Motor neuron (in vitro differentiated cells): Measurements from ENCODE around the gene MRPL2. TPM values are rescaled to one million over a fixed set of nuclear protein-coding genes. Genes with fewer than 3 reads are reported as not detected.

Source experiments
- ATAC-seq, 8 experiments: fragments of 200-7000 bp; cut with Tn5 transposase; replicated peaks in 6 of 8; 2 replicates each; pipeline ENCODE4 v1.8.0; 2021; ENCODE audit warnings: mild to moderate bottlenecking in 8 of 8, moderate library complexity in 8 of 8
- H3K27ac ChIP-seq, 2 donors: fragments of 250-450 bp; sonication (Bioruptor Pico); 2 replicates each; pipeline ENCODE4 v1.9.0; 2021; ENCODE audit warnings: antibody characterized with exemption in 2 of 2, mild to moderate bottlenecking in 2 of 2, moderate library complexity in 1 of 2
- H3K4me1 ChIP-seq, 2 donors: fragments of 250-450 bp; sonication (Bioruptor Pico); replicated peaks in 1 of 2; 2 replicates each; pipeline ENCODE4 v1.6.1; 2021; ENCODE audit warnings: antibody characterized with exemption in 2 of 2, mild to moderate bottlenecking in 2 of 2, moderate library complexity in 1 of 2
- H3K4me3 ChIP-seq, 5 donors: fragments of 250-450 bp; sonication (Bioruptor Pico); 2 replicates each; pipeline ENCODE4 v1.9.0; 2021; ENCODE audit warnings: antibody characterized with exemption in 5 of 5, mild to moderate bottlenecking in 5 of 5, moderate library complexity in 4 of 5
- WGBS, 10 experiments: fragments of 450-650 bp; shearing (Covaris generic); methylation state at CpG; one replicate each; pipeline ENCODE4 v1.0.0; 2022; 5-methylcytosine and 5-hydroxymethylcytosine counted together
- in situ Hi-C, 9 experiments: fragments of 400-800 bp; cut with MboI; loops; one replicate each; pipeline ENCODE4 v1.15.0; 2021; ENCODE audit warnings: low sequenced_read_pairs in 9 of 9, low pct_unique_long_range_greater_than_20kb in 2 of 9; ENCODE audit not compliant: unreplicated experiment in 9 of 9
- total RNA-seq, 8 experiments: library from RNA; unstranded; fragments of 300-600 nt; gene quantifications; 2 replicates each; pipeline versions ENCODE4 v1.2.3 to v1.2.4, GENCODE V29; 2022

The MRPL2 gene
- total RNA-seq, 8 experiments from 2014 or later = 25.0 to 81.6 (median 42.7) TPM

DNA sequence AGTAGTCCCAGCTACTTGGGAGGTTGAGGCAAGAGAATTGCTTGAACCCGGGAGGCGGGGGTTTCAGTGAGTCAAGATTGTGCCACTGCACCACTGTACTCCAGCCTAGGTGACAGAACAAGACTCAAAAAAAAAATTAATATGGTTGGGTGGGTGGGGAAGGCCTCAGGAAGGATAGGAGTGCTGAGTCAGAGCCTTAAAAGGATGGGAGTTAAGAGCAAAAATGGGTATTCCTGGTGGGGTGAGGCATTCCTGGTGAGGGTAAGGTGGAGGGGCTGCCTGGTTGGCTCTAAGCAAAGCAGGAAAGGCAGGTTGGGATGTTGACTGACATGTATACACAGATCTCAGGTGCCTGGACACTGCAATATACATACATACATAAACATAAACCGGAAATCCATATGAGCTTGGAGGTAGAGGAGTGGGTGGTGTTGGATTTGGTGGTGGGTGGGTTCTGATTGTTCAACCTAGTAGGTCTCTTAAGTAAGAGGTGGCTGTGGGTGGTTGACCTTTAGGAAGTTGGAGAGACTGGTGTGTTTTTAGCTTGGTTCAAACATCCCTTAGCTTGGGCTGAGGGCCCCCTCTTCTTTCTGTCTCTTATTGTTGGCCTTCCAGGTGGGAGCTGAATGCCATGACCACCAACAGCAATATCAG lies 39.1 kb downstream of the MRPL2 start:
- no peak overlapping the region for H3K27ac ChIP-seq
- H3K4me1 ChIP-seq = peaks cover 17 to 19% of the 10 kb centered on the region in 2 donors
- ATAC-seq = no peak
- no peak overlapping the region for H3K4me3 ChIP-seq
- in situ Hi-C loops = loop anchor here in 1 of 9 experiments (25.0 kb wide), 1 partner anchor 108 kb away; the partner anchor contains the start of gene PTCRA
- WGBS, 10 experiments = 83 to 100% (median 100%) methylated on average over 1 to 3 of the region's 3 CpGs; no CpG with 5 or more reads in 4 of the 10 experiments

DNA sequence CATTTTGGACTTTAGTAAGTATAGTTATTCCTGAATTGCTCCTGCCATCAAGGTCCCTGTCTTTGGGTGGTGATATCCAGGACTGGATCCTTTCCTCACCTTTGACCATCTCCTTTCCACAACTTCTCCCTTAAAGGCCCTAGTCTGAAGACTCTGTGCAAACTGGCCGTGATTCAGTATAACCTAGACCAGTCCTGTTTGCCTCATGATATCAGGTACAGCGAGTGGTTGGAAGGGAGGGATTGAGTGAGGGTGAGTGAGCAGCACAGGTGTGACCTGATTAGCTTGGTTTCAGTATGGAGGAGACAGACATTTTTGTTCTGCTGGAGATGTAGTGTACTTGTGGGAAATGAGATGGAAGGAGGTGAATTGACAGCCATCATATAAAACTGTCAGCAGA lies 40.1 kb downstream of the MRPL2 start:
- 83 to 100% (median 100%) methylated on average over 1 to 2 of the region's 2 CpGs; no CpG with 5 or more reads in 2 of the 10 experiments for WGBS, 10 experiments
- Histone ChIP-seq H3K4me3 (no peak overlapping the region), H3K4me1 (peaks cover 19 to 22% of the 10 kb centered on the region in 2 donors), H3K27ac (no peak overlapping the region)
- in situ Hi-C loops = loop anchor here in 1 of 9 experiments (25.0 kb wide), 1 partner anchor 107 kb away; the partner anchor contains the start of gene PTCRA
- no peak for ATAC-seq

DNA sequence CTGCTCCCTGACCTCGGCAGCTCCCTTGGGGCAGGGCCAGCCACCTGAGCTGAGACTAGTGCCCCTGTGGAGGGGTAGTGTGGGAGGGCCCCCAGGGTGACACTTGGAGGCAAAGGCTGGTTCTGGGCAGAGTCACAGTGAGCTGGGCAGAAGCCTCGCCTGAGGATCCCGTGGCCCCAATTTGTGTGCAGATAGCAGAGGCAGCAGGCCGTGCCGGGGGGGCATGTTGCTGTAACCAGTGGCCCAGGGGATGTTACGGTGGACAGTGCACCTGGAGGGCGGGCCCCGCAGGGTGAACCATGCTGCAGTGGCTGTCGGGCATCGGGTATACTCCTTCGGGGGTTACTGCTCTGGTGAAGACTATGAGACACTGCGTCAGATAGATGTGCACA lies 42.3 kb downstream of the MRPL2 start:
- no peak for ATAC-seq
- peaks cover 15 to 18% of the 10 kb centered on the region in 2 donors for H3K4me1 ChIP-seq
- H3K27ac ChIP-seq = no peak overlapping the region
- in situ Hi-C loops = loop anchor here in 1 of 9 experiments (25.0 kb wide), 1 partner anchor 105 kb away; the partner anchor contains the start of gene PTCRA
- 80 to 100% (median 100%) methylated on average over 1 to 3 of the region's 12 CpGs; no CpG with 5 or more reads in 4 of the 10 experiments for WGBS, 10 experiments
- no peak overlapping the region for H3K4me3 ChIP-seq

DNA sequence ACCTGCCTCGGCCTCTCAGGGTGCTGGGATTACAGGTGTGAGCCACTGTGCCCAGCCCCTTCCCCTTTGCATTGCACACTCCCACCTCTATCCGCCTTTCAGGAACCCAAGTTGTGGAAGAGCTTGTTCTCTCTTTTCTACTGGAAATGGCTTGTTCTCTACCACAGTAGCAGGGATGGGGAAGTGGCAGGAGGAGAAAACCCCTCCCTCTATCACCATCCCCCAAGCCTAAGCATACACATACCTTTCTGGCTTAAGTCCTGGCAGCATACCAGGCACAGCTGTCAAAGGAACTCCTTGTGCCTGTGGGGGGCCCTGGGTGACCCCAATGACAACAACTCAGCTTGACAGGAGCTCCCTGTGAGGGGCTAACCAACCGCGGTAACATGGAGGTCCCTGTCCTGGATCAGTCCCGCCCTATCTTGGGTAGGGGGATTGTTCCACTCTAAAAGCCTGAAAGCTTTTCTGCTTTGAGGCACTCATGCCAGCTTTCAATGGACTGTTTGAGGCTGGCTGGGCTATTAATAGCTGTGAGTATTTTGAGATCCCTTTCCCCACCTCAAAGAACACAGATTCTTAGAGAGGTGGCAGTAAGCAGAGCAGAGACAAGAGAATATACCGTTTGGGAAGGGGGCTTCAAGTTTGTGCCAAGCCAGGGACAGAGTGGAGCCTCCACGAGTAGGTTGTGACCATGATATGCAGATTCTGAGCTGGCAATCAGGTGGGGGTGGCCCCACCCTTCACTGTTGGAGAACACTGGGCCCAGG lies 42.9 kb downstream of the MRPL2 start:
- H3K4me3 ChIP-seq = no peak overlapping the region
- in situ Hi-C loops = loop anchor here in 1 of 9 experiments (25.0 kb wide), 1 partner anchor 104 kb away; the partner anchor contains the start of gene PTCRA
- ATAC-seq = no peak
- peaks cover 15 to 18% of the 10 kb centered on the region in 2 donors for H3K4me1 ChIP-seq
- 33 to 100% (median 93%) methylated on average over 1 to 4 of the region's 7 CpGs; no CpG with 5 or more reads in 3 of the 10 experiments for WGBS, 10 experiments
- no peak overlapping the region for H3K27ac ChIP-seq

DNA sequence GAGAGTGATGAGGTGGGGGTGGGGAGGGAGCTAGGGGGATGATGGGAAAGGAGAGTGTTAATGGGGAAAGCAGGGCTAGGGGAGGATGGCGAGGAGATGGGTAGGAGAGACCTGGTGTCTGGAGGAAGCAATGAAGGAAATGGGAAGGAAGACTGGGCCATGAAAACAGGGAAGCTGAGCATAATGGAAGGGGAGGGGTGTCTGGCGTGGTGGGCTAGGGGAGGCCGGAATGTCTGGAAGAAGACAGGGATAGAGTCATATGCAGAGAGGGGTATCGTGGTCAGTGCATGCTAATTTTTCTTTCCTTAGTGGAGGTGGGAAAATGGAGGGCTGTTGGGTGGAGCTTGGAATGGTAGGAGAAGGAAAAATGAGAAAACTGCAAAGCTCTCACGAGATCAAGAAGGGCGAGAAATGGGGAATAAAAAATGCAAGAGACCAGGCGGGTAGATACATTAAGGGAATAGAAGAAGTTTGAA lies 44.8 kb downstream of the MRPL2 start:
- peak overlapping the region; percentile 72 to 74 for H3K27ac ChIP-seq
- H3K4me1 ChIP-seq = peaks cover 6 to 11% of the 10 kb centered on the region in 2 donors
- peak in 4 of 8 experiments; percentile 0 to 15 (median 6) for ATAC-seq
- in situ Hi-C loops = loop anchor here in 1 of 9 experiments (25.0 kb wide), 1 partner anchor 102 kb away; the partner anchor contains the start of gene PTCRA
- 0 to 4% (median 0%) methylated on average over 1 to 6 of the region's 7 CpGs for WGBS, 10 experiments
- H3K4me3 ChIP-seq = peak overlapping the region; percentile 43 to 93 (median 70)

DNA sequence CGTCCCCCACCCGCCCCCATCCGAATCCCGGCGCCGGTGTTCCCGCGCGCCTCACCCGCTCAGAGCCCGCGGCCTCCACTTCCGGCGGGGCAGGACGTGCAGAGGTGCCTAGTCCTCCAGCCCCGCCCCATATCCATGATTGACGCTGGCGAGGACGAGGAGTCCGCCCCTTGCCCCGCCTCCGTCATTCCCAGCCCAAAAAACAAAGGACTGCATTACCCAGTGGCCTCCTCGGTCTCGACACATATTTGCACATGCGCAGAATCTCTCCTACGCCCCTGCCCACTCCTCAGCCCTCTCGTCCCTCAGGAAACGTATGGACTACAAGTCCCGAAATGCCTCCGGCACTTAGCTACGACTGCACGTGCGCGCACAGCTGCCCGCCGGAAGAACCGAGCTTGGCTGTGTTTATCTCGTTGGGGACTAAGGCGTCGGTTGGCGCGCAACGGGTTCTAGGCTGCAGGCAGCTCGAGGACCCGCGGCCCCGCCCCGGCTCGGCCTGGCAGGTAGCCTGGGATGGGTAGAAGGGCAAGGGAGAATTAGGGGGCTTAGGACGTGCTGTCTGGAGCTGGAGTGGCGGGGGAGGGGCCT lies 45.3 kb downstream of the MRPL2 start, which contains the start of the genes KLHDC3 and MEA1:
KLHDC3 (plus strand) TSS at position 407 of the 591 bp plus-strand sequence. CDS start 2,944 bp downstream, outside the sequence.
MEA1 (minus strand) TSS at position 104 of the 591 bp plus-strand sequence. CDS start 133 bp downstream, outside the sequence.
- Histone ChIP-seq H3K4me3 (peak within 1 kb of the TSS; percentile 59 to 93 (median 70)), H3K27ac (peak within 1 kb of the TSS; percentile 72 to 74), H3K4me1 (peaks cover 6 to 11% of the 10 kb centered on the region in 2 donors)
- ATAC-seq = peak; percentile 88 to 96 (median 94)
- in situ Hi-C loops = loop anchor here in 1 of 9 experiments (25.0 kb wide), 1 partner anchor 102 kb away; the partner anchor contains the start of gene PTCRA
- WGBS, 10 experiments = 0 to 3% methylated on average over 4 to 13 of the region's 51 CpGs; no CpG with 5 or more reads in 8 of the 10 experiments

DNA sequence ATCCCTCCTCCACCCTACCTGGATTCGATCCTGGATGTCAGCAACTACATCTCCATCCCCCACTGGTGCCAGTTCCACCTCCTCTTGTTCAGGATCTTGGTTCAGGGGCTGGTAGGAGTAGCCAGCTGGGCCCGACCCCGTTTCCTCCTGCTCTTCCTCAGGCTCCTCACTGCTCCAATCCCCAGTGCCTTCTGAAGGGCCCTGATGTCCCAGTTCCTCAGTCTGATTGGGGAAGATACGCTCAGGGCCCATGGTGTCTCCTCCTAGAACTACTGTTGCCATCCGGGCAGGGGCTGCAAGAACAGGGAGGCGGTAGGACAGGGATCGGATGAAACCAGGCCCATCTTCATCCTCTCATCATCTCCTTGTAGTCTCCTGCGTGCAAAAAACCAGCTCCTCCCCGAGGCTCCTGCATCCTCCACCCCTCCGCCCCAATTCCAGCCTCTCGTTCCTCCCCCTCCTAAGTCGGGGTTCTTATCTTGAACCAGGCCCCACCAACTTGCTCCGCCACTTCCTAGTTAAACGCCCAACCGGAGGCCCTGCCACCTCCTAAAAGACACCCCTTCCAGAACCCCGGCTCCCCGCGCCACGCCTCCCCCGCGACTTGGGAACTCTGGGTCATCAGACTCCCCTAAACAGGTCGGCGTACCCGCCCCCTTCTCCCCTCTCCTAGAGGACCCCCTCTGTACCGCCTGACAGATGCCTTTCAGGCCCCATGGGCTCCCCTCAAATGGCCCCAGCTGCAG lies 46.0 kb downstream of the MRPL2 start:
- 0 to 25% (median 4%) methylated on average over 1 to 7 of the region's 25 CpGs; no CpG with 5 or more reads in 6 of the 10 experiments for WGBS, 10 experiments
- in situ Hi-C loops = loop anchor here in 1 of 9 experiments (25.0 kb wide), 1 partner anchor 101 kb away; the partner anchor contains the start of gene PTCRA
- H3K4me1 ChIP-seq = peaks cover 6 to 11% of the 10 kb centered on the region in 2 donors
- peak overlapping the region; percentile 3 to 67 for H3K27ac ChIP-seq
- H3K4me3 ChIP-seq = peak overlapping the region; percentile 59 to 93 (median 70)
- ATAC-seq = peak in 3 of 8 experiments; percentile 11 to 36 (median 27)

DNA sequence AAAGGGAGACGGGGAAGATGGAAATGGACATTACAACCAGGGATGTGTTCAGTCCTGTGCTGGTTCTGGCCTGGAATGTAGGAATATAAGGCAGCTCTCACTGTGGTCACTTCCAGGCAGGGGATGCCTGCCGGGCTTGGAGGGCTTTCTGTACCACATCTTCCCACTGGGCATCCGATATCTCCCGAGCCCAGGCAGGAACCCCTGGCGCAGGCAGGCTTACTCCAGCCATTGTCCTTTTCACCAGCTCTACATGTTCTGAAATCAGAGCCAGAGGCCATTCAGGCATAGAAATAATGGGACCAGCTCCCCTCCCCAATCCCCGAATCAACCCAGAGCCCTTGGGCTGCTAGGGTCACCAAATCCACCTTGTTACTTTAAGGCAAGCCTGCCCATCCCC lies 46.9 kb downstream of the MRPL2 start:
- WGBS, 10 experiments = 67 to 90% methylated on average over 1 to 6 of the region's 6 CpGs; no CpG with 5 or more reads in 8 of the 10 experiments
- peak overlapping the region in 3 of 5 donors; percentile 69 to 93 (median 70) for H3K4me3 ChIP-seq
- H3K4me1 ChIP-seq = peaks cover 6 to 11% of the 10 kb centered on the region in 2 donors
- in situ Hi-C loops = loop anchor here in 1 of 9 experiments (25.0 kb wide), 1 partner anchor 100 kb away; the partner anchor contains the start of gene PTCRA
- no peak overlapping the region for H3K27ac ChIP-seq
- no peak for ATAC-seq

DNA sequence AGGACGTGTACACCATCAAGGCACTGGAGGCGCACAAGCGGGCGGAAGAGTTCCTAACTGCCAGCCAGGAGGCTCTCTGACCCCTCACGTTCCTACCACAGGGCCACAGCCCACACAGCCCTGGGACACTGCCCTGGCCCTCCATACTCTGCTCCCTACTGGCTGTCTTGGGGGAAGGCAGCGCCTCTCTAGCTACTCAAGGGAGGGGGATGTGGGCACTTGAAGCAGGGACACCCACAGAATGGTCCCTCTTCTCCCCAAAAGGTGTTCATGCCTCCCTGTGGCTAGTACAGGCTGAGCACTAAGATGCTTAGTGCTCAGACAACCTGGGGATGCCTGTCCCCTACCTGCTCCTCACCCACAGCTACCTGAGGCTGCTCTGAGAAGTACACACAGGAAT lies 48.0 kb downstream of the MRPL2 start:
- in situ Hi-C loops = loop anchor here in 1 of 9 experiments (25.0 kb wide), 1 partner anchor 99 kb away; the partner anchor contains the start of gene PTCRA
- 80 to 91% (median 83%) methylated on average over 1 to 6 of the region's 6 CpGs; no CpG with 5 or more reads in 7 of the 10 experiments for WGBS, 10 experiments
- no peak for ATAC-seq
- peaks cover 6 to 11% of the 10 kb centered on the region in 2 donors for H3K4me1 ChIP-seq
- no peak overlapping the region for H3K27ac ChIP-seq
- no peak overlapping the region for H3K4me3 ChIP-seq

DNA sequence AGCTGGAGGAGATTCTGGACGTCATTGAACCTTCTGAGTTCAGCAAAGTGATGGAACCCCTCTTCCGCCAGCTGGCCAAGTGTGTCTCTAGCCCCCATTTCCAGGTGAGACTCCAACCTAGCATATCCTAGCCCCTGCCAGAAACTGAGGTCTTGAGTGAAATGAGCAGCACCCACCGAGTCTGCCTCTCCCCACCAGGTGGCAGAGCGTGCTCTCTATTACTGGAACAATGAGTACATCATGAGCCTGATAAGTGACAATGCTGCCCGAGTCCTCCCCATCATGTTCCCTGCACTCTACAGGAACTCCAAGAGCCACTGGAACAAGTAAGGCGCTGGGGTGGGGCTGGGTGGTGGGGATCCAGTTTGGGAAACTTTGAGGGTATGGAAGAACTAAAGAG lies 50.1 kb downstream of the MRPL2 start:
- H3K4me1 ChIP-seq = peaks cover 4 to 6% of the 10 kb centered on the region in 2 donors
- 51 to 100% (median 78%) methylated on average over 1 to 5 of the region's 6 CpGs; no CpG with 5 or more reads in 4 of the 10 experiments for WGBS, 10 experiments
- H3K27ac ChIP-seq = no peak overlapping the region
- in situ Hi-C loops = loop anchor here in 1 of 9 experiments (25.0 kb wide), 1 partner anchor 97 kb away; the partner anchor contains the start of gene PTCRA
- ATAC-seq = no peak
- H3K4me3 ChIP-seq = no peak overlapping the region

DNA sequence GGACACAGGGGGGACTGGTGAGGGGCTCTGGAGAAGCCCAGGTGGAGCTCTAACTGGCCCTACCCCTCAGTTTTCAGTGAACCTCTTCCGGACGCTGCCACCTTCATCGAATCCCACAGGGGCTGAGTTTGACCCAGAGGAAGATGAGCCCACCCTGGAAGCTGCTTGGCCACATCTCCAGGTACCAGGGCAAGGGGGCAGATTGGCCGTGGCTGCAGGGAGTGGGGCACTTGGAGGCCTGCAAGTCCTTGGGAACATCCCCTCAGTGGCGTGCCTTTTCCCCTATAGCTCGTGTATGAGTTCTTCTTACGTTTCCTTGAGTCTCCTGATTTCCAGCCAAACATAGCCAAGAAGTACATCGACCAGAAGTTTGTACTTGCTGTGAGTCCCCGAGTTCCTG lies 52.1 kb downstream of the MRPL2 start:
- peak overlapping the region in 1 of 2 donors; percentile 49 for H3K27ac ChIP-seq
- 82 to 100% (median 92%) methylated on average over 3 to 6 of the region's 9 CpGs; no CpG with 5 or more reads in 3 of the 10 experiments for WGBS, 10 experiments
- in situ Hi-C loops = loop anchor here in 1 of 9 experiments (25.0 kb wide), 1 partner anchor 95 kb away; the partner anchor contains the start of gene PTCRA
- H3K4me1 ChIP-seq = no peaks in the 10 kb centered on the region
- no peak overlapping the region for H3K4me3 ChIP-seq
- ATAC-seq = no peak
